ENCODE data around the gene CDON.

The CDON gene

GRCh38 chr11:125941267-125941618 lies 121.4 kb downstream of the CDON start:
- Histone ChIP-seq H3K27me3 (ENCODE audit: insufficient read depth, poor library complexity, severe bottlenecking) (no peaks in the 10 kb centered on the region), H3K4me3 (replicated peaks; ENCODE audit: insufficient read depth, low read length) (no peak overlapping the region), H3K27ac (replicated peaks) (no peak overlapping the region)
- no peak for TF ChIP-seq GABPA (IDR thresholded peaks at IDR 0.05; ENCODE audit: low read depth)
- TF ChIP-seq SPI1 (IDR thresholded peaks at IDR 0.05; ENCODE audit: borderline replicate concordance, low read depth): no peak
- TF ChIP-seq, protein P1, sequence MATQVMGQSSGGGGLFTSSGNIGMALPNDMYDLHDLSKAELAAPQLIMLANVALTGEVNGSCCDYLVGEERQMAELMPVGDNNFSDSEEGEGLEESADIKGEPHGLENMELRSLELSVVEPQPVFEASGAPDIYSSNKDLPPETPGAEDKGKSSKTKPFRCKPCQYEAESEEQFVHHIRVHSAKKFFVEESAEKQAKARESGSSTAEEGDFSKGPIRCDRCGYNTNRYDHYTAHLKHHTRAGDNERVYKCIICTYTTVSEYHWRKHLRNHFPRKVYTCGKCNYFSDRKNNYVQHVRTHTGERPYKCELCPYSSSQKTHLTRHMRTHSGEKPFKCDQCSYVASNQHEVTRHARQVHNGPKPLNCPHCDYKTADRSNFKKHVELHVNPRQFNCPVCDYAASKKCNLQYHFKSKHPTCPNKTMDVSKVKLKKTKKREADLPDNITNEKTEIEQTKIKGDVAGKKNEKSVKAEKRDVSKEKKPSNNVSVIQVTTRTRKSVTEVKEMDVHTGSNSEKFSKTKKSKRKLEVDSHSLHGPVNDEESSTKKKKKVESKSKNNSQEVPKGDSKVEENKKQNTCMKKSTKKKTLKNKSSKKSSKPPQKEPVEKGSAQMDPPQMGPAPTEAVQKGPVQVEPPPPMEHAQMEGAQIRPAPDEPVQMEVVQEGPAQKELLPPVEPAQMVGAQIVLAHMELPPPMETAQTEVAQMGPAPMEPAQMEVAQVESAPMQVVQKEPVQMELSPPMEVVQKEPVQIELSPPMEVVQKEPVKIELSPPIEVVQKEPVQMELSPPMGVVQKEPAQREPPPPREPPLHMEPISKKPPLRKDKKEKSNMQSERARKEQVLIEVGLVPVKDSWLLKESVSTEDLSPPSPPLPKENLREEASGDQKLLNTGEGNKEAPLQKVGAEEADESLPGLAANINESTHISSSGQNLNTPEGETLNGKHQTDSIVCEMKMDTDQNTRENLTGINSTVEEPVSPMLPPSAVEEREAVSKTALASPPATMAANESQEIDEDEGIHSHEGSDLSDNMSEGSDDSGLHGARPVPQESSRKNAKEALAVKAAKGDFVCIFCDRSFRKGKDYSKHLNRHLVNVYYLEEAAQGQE (IDR thresholded peaks at IDR 0.05; ENCODE audit: insufficient replicate concordance, low read depth): no peak
- no peak for TF ChIP-seq CTCF (IDR thresholded peaks at IDR 0.05; ENCODE audit: insufficient read depth, low read length)
- no peak for TF ChIP-seq POLR2AphosphoS5 (IDR thresholded peaks at IDR 0.05; ENCODE audit: low read depth)
- no peak for DNase-seq (ENCODE audit: low read depth in 1 of 2, low spot score in 1 of 2)

- TF ChIP-seq SPI1 (IDR thresholded peaks at IDR 0.05; ENCODE audit: borderline replicate concordance, low read depth) (no peak), GABPA (IDR thresholded peaks at IDR 0.05; ENCODE audit: low read depth) (no peak), POLR2AphosphoS5 (IDR thresholded peaks at IDR 0.05; ENCODE audit: low read depth) (no peak)
- TF ChIP-seq, protein P1 (IDR thresholded peaks at IDR 0.05; ENCODE audit: insufficient replicate concordance, low read depth): no peak
- Histone ChIP-seq H3K27me3 (ENCODE audit: insufficient read depth, poor library complexity, severe bottlenecking) (no peaks in the 10 kb centered on the region), H3K27ac (replicated peaks) (no peak overlapping the region), H3K4me3 (replicated peaks; ENCODE audit: insufficient read depth, low read length) (no peak overlapping the region)
- no peak for DNase-seq (ENCODE audit: low read depth in 1 of 2, low spot score in 1 of 2)
Observed at GRCh38 chr11:125940145-125940544, 122.5 kb downstream of the CDON start.

GRCh38 chr11:125939081-125939521 lies 123.6 kb downstream of the CDON start:
- TF ChIP-seq GABPA (IDR thresholded peaks at IDR 0.05; ENCODE audit: low read depth) (no peak), POLR2AphosphoS5 (IDR thresholded peaks at IDR 0.05; ENCODE audit: low read depth) (no peak), SPI1 (IDR thresholded peaks at IDR 0.05; ENCODE audit: borderline replicate concordance, low read depth) (no peak), CTCF (IDR thresholded peaks at IDR 0.05; ENCODE audit: insufficient read depth, low read length) (no peak)
- TF ChIP-seq, protein P1 (IDR thresholded peaks at IDR 0.05; ENCODE audit: insufficient replicate concordance, low read depth): no peak
- no peak for DNase-seq (ENCODE audit: low read depth in 1 of 2, low spot score in 1 of 2)
- no peaks in the 10 kb centered on the region for H3K27me3 ChIP-seq (ENCODE audit: insufficient read depth, poor library complexity, severe bottlenecking)
- no peak overlapping the region for H3K4me3 ChIP-seq (replicated peaks; ENCODE audit: insufficient read depth, low read length)
- H3K27ac ChIP-seq (replicated peaks): no peak overlapping the region

Data from HL-60 (cell line).